Activated T-cell treated with anti-CD3 and anti-CD28 coated beads for 48 hours (primary cell): Measurements from ENCODE around the gene INIP.

Experiments
- DNase-seq: peaks from one replicate; pipeline ENCODE4 v3.0.0-alpha.2; 2020; ENCODE audit warnings: low read depth

Gene INIP

GRCh38 chr9:112717661-112718331, at the start of gene INIP:
TSS of gene INIP (minus strand) at chr9:112718117. CDS start at chr9:112716485, 1,632 bp downstream.
- peak; percentile 97 for DNase-seq

DNA sequence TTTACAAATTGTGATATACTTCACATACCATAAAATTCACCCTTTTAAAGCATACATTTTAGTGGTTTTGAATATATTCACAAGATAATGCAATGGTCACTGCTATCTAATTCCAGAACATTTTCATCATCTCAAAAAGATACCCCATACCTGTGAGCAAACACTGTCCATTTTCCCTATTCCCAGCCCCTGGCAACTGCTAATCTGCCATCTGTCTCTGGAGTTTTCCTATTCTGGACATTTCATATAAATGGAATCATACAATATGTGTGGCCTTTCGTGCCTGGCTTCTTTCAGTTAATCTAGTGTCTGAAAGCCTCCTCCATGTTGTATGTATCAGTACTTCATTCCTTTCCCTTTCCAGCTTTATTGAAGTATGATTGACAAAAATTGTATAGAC, 47.4 kb upstream of the INIP start:
- DNase-seq: no peak

DNA sequence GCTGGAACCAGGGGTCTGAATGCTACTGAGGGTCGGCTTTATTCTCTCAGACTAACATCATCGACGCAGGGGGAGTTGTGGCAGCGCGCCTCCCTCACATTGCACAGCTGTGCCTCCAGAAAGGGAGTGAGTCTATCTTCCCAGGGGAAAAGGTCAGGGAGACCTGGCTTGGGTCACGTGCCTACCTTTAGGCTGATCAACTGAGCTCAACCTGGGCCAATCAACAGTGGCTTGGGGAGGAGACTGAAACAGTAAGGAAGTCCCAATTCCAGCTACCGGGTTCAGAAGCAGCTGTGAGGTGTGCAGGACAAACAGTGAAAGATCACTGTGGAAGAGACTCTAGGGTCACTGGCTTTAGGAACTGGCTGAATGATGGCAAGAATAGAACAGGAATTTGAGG, 46.9 kb upstream of the INIP start:
- no peak for DNase-seq

GRCh38 chr9:112764344-112764743, 46.4 kb upstream of the INIP start:
- no peak for DNase-seq

DNA sequence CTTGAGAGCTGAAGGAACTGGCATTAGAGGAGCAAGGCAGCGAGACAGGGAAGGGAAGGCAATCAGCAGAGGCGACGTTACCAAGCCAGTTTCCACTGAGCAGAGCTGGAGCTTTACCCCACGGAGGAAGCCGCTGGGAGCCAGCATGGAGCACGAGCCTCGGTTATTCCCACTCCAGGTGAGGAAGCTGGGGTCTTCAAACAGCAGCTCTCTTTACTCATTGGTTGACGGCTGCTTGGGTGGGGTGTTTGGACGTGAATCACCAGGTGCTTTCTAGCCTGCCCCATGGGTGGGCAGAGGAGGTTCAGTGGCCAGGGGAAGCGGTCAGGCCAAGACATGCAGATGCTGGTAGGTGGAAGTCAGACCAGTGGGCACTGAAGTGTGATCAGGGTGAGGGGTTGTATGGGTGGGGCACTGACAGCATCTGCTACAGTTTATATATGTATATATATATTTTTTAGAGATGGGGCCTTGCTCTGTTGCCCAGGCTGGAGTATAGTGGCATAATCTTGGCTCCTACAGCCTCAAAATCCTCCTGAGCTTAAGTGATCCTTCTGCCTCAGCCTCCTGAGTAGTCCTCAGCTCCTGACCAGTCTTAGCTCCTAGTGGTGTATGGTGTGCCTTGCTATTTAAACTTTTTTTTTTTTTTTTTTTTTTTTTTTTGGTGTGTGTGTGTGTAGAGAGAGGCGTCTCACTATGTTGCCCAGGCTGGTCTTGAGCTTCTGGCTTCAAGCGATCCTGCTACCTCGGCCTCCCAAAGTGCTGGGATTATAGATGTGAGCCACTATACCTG, 45.0 kb upstream of the INIP start:
- no peak for DNase-seq

- DNase-seq: no peak
These were observed 44.2 kb upstream of the INIP start for GRCh38 chr9:112761912-112762655.

DNA sequence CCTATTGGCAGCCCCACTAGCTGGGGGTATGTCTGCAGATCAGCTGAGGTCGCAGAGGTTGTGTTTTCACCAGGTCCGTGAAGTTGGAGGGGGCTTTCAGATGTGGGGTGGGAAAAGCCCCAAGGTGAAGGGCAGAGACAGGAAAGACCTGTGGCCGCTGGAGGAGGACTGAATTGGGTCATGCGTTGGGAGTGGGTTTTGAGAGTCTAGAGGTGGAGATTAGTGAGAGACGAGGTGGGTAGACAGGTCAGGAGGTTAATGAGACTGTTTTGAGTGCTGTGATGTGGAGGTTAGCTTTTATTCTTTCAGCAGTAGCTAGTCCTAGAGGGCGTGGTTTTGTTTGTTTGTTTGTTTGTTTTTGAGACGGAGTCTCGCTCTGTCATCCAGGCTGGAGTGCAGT, 42.9 kb upstream of the INIP start:
- no peak for DNase-seq

GRCh38 chr9:112757940-112758339, 40.0 kb upstream of the INIP start:
- DNase-seq: no peak

DNA sequence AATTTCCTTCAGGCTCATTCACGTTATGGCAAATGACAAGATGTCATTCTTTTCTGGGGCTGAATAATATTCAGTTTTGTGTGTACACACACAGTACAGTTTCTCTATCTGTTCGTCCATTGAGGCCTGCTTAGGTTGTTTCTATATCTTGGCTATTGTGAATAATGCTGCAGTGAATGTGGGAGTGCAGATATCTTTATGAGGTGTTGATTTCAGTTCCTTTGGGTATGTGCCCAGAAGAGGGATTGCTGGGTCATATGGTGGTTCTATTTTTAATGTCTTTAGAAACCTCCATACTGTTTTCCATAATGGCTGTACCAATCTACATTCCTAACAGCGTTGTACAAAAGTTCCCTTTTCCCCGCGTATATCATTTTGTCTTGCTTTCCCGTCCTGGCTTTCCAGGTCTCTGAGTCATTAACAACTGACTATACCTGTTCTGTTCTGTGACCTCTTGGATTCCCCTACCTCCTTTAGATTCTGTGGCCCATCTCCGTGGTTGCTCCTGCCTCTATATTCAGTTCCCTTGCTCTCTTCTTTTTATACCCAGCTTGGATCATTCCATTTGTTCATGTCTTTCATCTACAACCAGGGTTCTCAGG, 39.5 kb upstream of the INIP start:
- DNase-seq: no peak

DNA sequence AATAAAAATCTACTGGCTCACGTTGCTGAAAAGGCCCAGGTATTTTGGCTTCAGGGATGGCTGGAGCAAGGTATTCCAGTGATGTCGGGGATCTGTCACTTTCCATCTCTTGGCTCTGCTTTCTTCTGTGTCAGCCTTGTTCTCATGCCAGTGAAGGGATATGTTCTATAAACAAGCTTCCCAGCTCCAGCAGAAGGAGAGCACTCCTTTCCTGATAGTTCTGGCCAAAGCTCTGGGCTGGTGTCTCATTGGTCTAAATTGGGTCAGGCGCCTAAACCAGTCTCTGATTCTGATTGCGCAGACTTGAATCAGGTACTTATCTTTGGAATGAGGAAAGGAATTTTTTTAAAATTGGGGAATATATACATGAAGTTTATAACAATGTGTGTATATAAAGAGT, 37.8 kb upstream of the INIP start:
- DNase-seq: no peak

DNA sequence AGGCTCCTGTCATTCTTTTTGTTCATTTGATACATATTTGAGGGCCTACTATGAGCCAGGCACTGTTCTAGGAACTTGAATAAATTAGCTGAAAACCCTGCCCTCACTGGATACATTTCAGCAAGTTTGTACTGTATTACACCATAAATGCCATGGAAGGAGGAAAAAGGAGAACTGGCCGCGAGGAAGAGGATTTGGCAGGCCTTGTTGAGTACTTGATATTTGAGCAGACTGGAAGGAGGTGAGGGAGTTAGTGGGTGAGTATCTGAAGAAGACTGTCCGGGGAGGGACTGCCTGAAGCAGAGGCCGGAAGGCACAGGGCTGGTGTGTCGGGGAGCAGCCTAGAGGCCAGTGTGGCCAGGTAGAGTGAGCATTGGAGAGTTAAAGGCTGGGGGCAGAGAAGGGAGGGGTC, 37.1 kb upstream of the INIP start:
- no peak for DNase-seq

DNA sequence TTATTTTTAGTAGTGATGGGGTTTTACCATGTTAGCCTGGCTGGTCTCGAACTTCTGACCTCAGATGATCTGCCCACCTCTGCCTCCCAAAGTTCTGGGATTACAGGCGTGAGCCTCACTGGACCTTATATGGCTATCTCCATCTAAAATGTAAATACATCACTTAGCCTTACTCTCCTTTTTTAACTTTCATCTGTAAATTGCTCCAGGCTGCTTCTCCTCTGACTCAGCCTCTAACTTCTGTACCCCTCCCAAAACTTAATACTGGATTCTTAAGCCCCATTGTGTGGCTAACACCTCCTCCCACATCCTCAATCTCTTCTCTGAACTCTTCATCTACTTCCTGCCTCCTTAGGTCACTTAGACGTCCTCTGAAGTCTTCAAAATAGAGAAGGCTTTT, 36.7 kb upstream of the INIP start:
- DNase-seq: no peak

GRCh38 chr9:112753725-112754124, 35.8 kb upstream of the INIP start:
- peak; percentile 19 for DNase-seq

DNA sequence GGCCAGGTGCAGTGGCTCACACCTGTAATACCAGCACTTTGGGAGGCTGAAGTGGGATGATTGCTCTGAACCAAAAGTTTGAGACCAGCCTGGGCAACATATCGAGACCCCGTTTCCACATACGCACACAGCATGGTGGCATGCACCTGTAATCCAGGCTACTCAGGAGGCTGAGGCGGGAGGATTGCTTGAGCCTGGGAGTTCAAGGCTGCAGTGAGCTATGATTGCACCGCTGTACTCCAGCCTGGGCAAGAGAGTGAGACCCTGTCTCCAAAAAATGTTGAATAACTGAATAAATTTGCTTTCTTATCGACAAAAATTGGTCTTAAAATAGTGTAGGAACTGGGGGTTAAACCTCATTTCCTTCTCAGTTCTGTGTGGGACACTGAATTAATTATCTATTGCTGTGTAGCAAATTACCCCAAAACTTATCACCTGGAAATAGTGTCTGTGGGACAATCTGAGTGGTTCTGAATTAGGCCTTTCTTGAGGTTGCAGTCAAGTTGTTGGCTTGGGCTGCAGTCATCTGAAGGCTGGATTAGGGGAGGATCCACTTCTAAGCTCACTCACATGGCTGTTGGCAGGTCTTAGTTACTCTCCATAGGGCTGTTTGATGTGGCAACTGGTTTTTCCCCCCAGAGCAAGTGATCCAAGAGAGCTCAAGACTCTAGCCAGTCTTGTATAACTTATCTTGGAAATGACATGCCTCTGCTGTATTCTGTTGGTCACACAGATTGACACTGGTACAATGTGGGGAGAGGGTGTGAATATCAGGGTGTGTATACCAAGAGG, 34.6 kb upstream of the INIP start:
- no peak for DNase-seq

DNA sequence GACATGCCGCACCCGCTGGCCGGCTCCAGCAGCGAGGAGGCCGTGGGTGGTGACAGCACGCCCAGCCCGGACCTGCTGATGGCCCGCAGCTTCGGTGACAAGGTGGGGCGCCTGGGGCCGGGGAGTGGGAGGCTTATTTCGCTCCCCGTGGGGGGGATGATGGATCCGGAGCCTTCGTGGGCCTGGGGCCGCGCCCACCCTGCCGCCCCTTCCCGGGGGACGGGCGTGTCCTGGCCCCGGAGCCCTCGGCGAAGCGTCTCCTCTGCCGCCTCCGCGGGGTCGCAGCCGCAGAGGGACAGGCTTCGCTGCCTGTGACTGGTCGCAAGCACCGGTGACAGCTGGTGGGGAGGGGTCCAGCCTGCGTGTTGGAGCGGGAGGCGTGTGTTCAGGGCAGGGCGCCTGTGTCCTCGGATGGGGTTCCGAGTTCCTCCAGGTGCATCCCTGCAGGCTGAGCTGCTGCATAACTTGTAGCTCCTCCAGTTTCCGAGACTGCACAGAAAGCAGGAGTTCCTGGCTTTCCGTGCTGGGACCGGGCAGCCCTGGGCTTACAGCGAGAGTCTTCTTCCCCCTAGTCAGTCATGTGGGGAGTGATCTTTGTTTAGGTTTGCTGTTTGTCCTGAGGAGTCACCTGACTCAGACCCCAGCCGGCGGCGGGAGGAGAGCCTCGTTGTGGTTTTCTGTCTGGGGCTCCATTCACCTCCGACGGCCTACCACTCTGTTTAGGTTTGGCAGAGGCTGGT, 33.3 kb upstream of the INIP start:
- peak; percentile 42 for DNase-seq

GRCh38 chr9:112750764-112751055, 32.8 kb upstream of the INIP start:
- DNase-seq: no peak

DNA sequence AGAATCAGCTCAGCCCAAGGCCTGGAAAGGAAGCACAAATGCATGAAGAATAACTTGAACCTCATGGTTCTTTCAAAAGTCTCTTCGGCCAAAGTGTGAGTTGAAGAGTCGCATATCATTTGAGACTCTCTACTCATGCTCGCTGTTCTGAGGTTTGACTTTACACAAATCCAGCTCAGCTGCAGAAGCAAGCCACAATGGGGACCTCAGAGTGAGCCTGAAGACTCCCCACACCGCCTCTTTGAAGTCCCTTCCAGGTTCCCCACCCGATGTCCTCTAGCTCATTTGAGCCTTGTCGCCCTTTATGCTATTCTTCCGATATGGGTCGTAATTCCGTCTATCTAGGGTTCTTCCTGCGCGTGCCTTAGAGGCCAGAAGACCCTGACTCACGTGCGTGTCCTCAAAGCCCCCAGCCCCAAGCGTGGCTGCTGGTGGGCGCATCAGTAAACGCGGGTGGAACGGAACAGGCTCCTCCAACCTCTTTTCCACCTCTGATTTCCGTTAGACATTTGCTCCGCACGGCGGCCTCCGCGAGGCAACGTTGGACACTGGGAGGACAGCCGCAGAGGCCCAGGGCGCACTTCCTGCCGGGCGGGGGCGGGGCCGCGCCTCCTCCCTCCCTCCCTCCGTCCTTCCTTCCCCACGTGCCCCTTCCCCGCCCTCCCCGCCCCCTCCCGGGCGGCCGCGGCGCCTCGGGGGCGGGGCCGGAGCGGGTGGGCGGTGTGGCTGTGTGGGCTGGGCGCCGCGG, 32.3 kb upstream of the INIP start, which contains the start of gene SNX30:
Gene SNX30 (plus strand): TSS at position 745 of the 748 bp plus-strand sequence. CDS start 242 bp downstream, outside the sequence.
- DNase-seq: peak; percentile 72

DNA sequence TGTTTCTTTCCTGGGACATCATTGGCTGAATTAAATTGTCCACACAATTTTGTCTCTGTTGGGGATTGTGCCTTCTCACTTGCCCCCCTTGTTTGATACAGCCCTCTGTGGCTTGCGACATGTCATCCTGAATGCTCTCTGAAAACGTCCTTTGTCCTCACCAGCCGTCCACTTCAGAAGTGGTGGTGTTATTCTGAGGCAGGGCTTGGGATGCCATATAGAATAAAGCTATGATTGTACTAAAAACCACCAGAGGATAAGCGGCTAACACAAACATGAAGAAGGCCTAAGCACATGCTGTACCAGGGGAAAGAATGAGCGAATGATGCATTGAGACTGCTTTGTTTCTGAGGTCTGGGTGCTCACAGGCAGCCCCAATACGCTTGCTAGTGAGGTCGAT, 29.2 kb upstream of the INIP start:
- no peak for DNase-seq

DNA sequence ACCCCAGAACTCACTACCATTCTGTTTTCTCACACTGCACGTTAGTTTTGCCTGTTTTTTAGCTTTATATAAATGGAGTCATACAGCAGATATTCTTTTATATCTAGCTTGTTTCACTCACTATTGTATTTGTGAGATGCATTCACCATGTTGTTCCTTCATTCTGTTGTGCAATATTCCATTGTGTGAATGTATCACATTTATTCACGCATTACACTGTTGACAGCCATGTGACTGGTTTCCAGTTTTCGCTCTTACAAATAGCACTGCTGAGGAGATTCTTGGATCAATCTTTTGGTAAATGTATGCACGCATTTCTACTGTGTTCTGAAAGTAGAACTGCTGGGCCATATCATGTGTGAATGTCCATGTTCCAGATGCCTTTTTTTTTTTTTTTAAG, 26.3 kb upstream of the INIP start:
- DNase-seq: no peak

DNA sequence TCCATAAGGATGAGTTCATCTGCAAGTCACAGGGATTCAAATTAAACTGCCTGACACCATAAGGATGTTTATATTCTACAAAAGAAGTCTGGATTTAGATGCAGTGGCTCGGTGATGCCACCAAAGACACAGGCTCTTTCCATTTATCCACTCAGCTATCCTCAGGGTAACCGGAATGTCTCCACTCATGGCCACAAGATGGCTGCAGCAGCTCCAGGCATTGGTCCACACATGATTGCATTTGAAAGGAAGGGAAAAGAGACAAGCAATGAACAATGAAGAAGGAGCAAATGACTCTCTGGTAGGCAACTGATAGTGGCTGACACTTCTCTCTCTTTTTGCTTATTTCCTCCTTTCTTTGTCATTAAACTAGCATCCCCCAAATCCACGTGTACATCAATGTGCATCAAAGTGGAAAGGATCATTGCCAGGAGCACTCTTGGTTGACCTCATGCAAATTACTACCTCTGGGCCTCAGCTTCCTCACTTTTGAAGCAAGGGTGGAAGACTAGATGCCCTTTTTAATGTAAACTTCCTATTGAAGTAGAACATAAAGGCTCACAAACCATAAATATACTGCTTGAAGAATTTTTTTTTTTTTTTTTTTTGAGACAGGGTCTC, 25.4 kb upstream of the INIP start:
- no peak for DNase-seq
